Activated B cell treated with CpG ODN at 0.5 μM for 24 hours (primary cell): ENCODE data around the gene SCARF2. TPM values are rescaled to one million over a fixed set of nuclear protein-coding genes. Genes with fewer than 3 reads are reported as not detected.

Experiments used
- ATAC-seq: fragments of 200-7000 bp; cut with Tn5 transposase; one replicate; pipeline ENCODE4 v1.10.0; 2021; ENCODE audit warnings: low read depth, mild to moderate bottlenecking, moderate library complexity
- CTCF ChIA-PET: fragments of 350-600 bp; sonication (Branson Sonifier 250); formaldehyde crosslinking; loops from one replicate; lab custom pipeline; 2021; ENCODE audit warnings: antibody characterized with exemption; lab: Charles Lee
- POLR2A ChIA-PET: fragments of 350-600 bp; sonication (Branson Sonifier 250); formaldehyde crosslinking; loops from one replicate; lab custom pipeline; 2021; ENCODE audit warnings: antibody characterized with exemption; lab: Charles Lee
- DNase-seq: peaks from one replicate; pipeline ENCODE4 v3.0.0; 2022
- H3K27ac Mint-ChIP-seq: one replicate; pipeline ENCODE4 v1.8.0; 2020; ENCODE audit warnings: mixed read lengths
- H3K27me3 Mint-ChIP-seq: one replicate; pipeline ENCODE4 v1.8.0; 2021; ENCODE audit warnings: mixed read lengths
- H3K36me3 Mint-ChIP-seq: one replicate; pipeline ENCODE4 v1.8.0; 2021; ENCODE audit warnings: low read depth, mixed read lengths
- H3K4me1 Mint-ChIP-seq: one replicate; pipeline ENCODE4 v1.8.0; 2021; ENCODE audit warnings: mixed read lengths
- H3K4me3 Mint-ChIP-seq: one replicate; pipeline ENCODE4 v1.8.0; 2020; ENCODE audit warnings: mild to moderate bottlenecking, mixed read lengths
- H3K9me3 Mint-ChIP-seq: one replicate; pipeline ENCODE4 v1.8.0; 2020; ENCODE audit warnings: mixed read lengths
- intact Hi-C: fragments of 100-400 bp; cut with micrococcal nuclease; formaldehyde crosslinking; loops from one replicate; pipeline ENCODE4 v1.15.1; 2024
- total RNA-seq: library from RNA; stranded (reverse); gene quantifications from 2 replicates; pipeline ENCODE4 v1.2.3, GENCODE V29; 2022
- TF ChIP-seq, protein P1 (sequence below): fragments of 200-600 bp; IDR thresholded peaks from one replicate; pipeline ENCODE4 v1.8.0; 2022; ENCODE audit warnings: antibody characterized with exemption, mild to moderate bottlenecking

Gene SCARF2
- total RNA-seq, 1 donor from 2014 or later, result 0.18 TPM

DNA sequence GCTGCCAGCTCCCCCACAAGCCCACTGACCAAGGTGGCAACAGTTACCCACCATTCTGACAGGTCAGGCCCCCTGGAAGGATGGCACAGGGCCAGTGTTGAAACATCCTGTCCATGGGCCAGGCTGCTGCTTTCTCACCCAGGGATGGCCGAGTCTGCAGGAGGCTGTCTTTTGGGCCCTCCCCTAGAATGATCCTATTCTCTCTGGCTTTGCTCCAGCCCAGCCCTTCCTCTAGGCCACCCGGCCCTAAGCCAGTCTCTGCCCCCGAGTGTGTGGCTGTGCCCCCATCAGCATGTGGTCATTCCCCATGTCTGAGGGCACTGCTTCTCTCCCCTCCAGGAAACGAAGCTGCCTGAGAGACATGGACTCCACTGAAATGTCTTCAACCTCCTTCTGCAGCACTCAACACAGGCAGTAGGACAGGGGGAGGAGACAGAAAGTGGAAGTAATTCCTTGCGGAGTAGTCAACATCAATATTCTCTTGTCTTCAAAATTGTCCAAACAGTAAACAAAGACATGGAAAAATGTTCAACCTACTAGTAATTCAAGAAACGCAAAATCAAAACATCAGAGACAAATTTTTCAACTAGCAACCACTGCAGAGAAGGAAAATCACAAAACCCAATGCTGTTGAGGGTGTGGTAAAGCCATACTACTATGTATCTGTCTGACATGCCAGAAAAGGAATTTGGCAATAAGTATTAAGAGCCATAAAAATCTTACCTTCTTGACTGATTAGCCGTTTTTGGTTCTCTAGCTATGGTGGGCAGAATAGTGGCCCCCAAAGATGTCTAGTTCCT, 5.1 kb upstream of the SCARF2 start:
- H3K27ac Mint-ChIP-seq, result no peak overlapping the region
- CTCF ChIA-PET, result no interaction called here

DNA sequence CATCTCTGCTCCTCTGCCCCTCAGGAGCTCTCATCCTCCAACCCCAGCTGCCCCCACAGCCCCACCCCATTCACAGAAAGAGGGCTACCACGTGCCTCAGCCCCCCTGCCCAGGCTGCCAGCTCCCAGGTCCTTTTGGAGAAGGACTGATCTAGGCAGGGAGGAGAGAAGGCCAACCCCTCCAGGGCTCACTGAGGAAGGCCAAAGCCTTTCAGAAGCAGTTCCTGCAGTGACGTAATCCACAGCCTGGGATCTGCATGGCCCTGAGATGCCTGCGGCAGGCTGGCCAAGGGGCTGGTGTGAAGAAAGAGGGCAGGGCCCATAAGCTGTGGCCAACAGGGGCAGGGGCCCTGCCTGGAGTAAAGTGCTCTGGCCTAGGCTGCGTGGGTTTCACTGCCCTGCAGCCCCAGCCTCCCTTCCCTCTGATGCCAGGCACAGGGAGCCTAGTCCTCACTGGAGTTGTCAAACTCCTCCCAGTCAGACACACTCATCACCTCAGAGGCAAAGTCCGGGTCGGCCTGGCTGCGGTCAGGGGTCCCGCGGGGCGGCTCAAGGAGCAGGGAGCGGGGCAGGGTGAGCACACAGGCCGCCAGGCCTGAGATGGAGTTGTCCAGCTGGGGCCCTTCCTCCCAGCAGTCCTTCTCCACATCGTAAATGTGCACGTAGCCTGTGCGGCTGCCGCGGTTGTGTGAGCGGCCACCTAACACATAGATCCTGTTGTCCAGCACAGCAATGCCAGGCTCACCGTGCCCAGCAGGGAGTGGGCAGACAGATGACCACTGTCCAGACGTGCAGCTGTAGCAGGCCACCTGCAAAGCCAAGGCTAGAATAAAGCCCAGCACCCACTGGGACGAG, 4.2 kb upstream of the SCARF2 start:
- ChIA-PET POLR2A (interaction anchor here (0.6 to 1.1 kb wide), 2 partner anchors 22 to 418 kb away, joined by 3 read pairs; no protein-coding TSS in a partner anchor), CTCF (no interaction called here)
- ATAC-seq (no peak), DNase-seq (no peak)
- TF ChIP-seq, protein P1, sequence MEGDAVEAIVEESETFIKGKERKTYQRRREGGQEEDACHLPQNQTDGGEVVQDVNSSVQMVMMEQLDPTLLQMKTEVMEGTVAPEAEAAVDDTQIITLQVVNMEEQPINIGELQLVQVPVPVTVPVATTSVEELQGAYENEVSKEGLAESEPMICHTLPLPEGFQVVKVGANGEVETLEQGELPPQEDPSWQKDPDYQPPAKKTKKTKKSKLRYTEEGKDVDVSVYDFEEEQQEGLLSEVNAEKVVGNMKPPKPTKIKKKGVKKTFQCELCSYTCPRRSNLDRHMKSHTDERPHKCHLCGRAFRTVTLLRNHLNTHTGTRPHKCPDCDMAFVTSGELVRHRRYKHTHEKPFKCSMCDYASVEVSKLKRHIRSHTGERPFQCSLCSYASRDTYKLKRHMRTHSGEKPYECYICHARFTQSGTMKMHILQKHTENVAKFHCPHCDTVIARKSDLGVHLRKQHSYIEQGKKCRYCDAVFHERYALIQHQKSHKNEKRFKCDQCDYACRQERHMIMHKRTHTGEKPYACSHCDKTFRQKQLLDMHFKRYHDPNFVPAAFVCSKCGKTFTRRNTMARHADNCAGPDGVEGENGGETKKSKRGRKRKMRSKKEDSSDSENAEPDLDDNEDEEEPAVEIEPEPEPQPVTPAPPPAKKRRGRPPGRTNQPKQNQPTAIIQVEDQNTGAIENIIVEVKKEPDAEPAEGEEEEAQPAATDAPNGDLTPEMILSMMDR, result no peak
- no peak overlapping the region for H3K27ac Mint-ChIP-seq
- intact Hi-C loops, result no loop called here
- peaks cover 11% of the 10 kb centered on the region for H3K4me1 Mint-ChIP-seq
- peaks cover 17% of the 10 kb centered on the region for H3K27me3 Mint-ChIP-seq
- H3K36me3 Mint-ChIP-seq, result peaks cover 40% of the 10 kb centered on the region
- H3K4me3 Mint-ChIP-seq, result no peak overlapping the region
- no peaks in the 10 kb centered on the region for H3K9me3 Mint-ChIP-seq

More for the DNA sequence above, 5.1 kb upstream of the SCARF2 start:
- intact Hi-C loops, result no loop called here
- Mint-ChIP-seq H3K36me3 (peaks cover 40% of the 10 kb centered on the region), H3K4me3 (no peak overlapping the region), H3K4me1 (peaks cover 5% of the 10 kb centered on the region), H3K9me3 (no peaks in the 10 kb centered on the region), H3K27me3 (peaks cover 11% of the 10 kb centered on the region)
- ATAC-seq (no peak), DNase-seq (no peak)
- TF ChIP-seq, protein P1, result no peak
- POLR2A ChIA-PET, result no interaction called here

DNA sequence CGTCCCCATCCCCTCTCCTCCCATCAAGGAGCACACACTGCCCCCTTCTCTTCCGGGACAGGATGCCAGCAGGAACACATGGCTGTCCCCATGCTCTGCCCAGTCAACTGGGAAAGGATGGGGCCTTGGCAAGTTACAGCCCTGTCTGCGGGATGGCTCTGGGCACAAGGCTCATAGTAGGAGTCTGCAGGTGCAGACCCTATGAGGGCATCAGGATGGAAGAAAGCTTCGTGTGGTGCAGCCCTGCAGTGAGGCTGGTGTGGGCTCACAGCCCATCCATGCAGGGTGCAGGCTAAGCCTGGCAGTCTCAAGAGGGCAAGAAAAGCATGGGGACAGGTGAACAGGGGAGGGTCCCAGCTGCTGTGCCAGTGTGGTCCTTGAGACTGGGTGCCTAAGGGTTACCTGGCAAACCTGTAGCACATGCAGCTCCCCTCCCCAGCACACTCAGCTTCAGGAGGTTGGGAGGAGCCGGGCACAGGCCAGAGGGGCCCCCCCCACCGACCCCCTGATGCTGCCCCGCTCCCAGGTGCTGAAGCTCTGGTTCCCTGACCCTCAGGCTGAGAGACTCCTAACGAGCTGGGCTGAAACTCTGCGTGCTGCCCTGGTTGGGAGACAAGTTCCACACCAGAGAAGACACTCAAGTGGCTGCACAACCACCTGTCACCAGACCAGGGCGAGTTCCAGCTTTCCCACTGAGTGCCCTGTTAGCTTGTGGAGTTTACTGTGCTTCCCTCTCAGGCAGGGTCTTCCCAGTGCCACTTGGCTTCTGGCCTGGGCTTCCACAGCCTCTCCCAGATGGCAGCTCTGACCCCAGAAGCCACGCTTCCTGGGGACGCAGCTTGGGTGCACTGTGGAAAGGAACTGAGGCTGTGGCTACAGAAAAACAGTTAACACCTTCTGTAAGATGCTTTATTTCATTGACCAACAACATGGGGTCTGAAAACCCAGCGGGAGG, 3.3 kb upstream of the SCARF2 start:
- POLR2A ChIA-PET, result interaction anchor here (0.6 to 1.1 kb wide), 2 partner anchors 23 to 417 kb away, joined by 3 read pairs; no protein-coding TSS in a partner anchor
- H3K4me1 Mint-ChIP-seq, result peaks cover 15% of the 10 kb centered on the region
- CTCF ChIA-PET, result no interaction called here
- H3K27ac Mint-ChIP-seq, result no peak overlapping the region
- TF ChIP-seq, protein P1, result no peak
- intact Hi-C loops, result no loop called here
- peaks cover 31% of the 10 kb centered on the region for H3K36me3 Mint-ChIP-seq
- H3K9me3 Mint-ChIP-seq, result no peaks in the 10 kb centered on the region
- no peak for DNase-seq
- H3K4me3 Mint-ChIP-seq, result no peak overlapping the region
- no peak for ATAC-seq
- H3K27me3 Mint-ChIP-seq, result peaks cover 23% of the 10 kb centered on the region

DNA sequence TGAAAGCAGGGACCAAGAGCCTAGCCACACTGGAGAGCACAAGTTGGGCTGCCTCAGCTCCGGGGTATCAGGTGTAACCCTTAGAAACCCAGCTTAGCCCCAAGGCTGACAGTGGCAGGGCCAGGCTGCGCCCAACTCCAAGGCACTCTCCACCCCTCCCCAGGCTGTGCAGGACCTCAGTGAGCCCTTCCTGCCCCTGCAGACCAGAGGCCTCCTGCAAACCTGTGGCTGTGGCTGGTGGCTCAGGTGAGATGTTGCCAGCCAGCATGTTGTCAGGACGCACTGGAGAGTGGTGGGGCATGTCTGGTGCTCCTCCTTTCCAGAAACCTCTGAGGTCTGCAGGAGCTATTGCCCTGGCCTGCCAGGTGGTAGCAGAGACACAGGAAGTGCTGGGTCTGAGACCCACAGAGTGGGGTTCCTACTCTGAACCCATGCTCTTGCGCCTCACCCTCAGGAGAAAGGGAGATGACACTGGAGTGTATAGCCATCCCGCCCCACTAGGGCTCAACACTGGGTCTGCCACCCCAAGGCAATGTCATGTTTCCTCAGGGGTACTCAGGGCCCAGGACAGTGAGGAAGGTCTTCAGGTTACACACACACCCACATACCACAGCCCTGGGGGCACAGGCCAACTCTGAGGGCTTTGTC, 2.4 kb upstream of the SCARF2 start:
- H3K27me3 Mint-ChIP-seq, result peaks cover 31% of the 10 kb centered on the region
- POLR2A ChIA-PET, result no interaction called here
- intact Hi-C loops, result no loop called here
- no peaks in the 10 kb centered on the region for H3K9me3 Mint-ChIP-seq
- ATAC-seq, result no peak
- no peak overlapping the region for H3K27ac Mint-ChIP-seq
- peaks cover 20% of the 10 kb centered on the region for H3K4me1 Mint-ChIP-seq
- CTCF ChIA-PET, result no interaction called here
- TF ChIP-seq, protein P1, result no peak
- peaks cover 31% of the 10 kb centered on the region for H3K36me3 Mint-ChIP-seq
- no peak overlapping the region for H3K4me3 Mint-ChIP-seq
- DNase-seq, result no peak
